Esophagus (tissue), 2 donors: ENCODE data around the gene CAPN12. TPM values are rescaled to one million over a fixed set of nuclear protein-coding genes. Genes with fewer than 3 reads are reported as not detected.

Experiments used
- H3K27ac ChIP-seq, 2 donors: one replicate each; pipeline ENCODE4 v1.5.1; 2013; ENCODE audit warnings: low read depth in 2 of 2, mild to moderate bottlenecking in 2 of 2, inconsistent platforms in 1 of 2, low read length in 1 of 2, moderate library complexity in 1 of 2
- H3K27me3 ChIP-seq, 2 donors: one replicate each; pipeline ENCODE4 v1.6.1; 2013; ENCODE audit warnings: low read length in 2 of 2, control low read depth in 1 of 2, mild to moderate bottlenecking in 1 of 2; ENCODE audit not compliant: insufficient read depth in 2 of 2, control insufficient read depth in 1 of 2
- H3K36me3 ChIP-seq, 2 donors: one replicate each; pipeline ENCODE4 v1.6.1; 2013; ENCODE audit warnings: low read length in 1 of 2; ENCODE audit not compliant: control insufficient read depth in 2 of 2, insufficient read depth in 2 of 2
- H3K4me1 ChIP-seq, 2 donors: one replicate each; pipeline ENCODE4 v1.6.1; 2013; ENCODE audit warnings: low read length in 1 of 2; ENCODE audit not compliant: control insufficient read depth in 2 of 2, insufficient read depth in 2 of 2
- H3K4me3 ChIP-seq, 2 donors: one replicate each; pipeline ENCODE4 v1.5.1; 2013; ENCODE audit warnings: low read length in 2 of 2, mild to moderate bottlenecking in 2 of 2, low read depth in 1 of 2, moderate library complexity in 1 of 2
- H3K9me3 ChIP-seq, 2 donors: one replicate each; pipeline ENCODE4 v1.6.1; 2013; ENCODE audit warnings: mild to moderate bottlenecking in 2 of 2, low read depth in 1 of 2, low read length in 1 of 2, moderate library complexity in 1 of 2; ENCODE audit not compliant: control insufficient read depth in 2 of 2, insufficient read depth in 1 of 2
- WGBS, 2 donors: extraction: QIAGEN DNeasy Blood & Tissue Kit; methylation state at CpG; one replicate each; pipeline ENCODE4 v1.1.7; 2013; 5-methylcytosine and 5-hydroxymethylcytosine counted together
- polyA plus RNA-seq, 2 donors: library from polyadenylated mRNA; stranded (reverse); fragments of 200-250 nt; gene quantifications; one replicate each; pipeline ENCODE4 v1.2.3, GENCODE V29; 2013
- donor health status: healthy with polysubstance abuse.
- donor health status: Bipolar disorder and iron deficiency.

The CAPN12 gene
- polyA plus RNA-seq, 2 donors, result 4.1 to 12.3 TPM

GRCh38 chr19:38741670-38742069, 2.6 kb downstream of the CAPN12 start:
- 95% methylated on average over 15 of the region's 15 CpGs for WGBS, 2 donors
- Histone ChIP-seq H3K27ac (no peak overlapping the region), H3K36me3 (no peaks in the 10 kb centered on the region), H3K9me3 (no peaks in the 10 kb centered on the region), H3K4me1 (peaks cover 0 to 6% of the 10 kb centered on the region in 2 donors), H3K4me3 (no peak overlapping the region), H3K27me3 (no peaks in the 10 kb centered on the region)

- no peak overlapping the region for H3K4me3 ChIP-seq
- H3K36me3 ChIP-seq, result no peaks in the 10 kb centered on the region
- WGBS, 2 donors, result 93 to 97% methylated on average over 2 of the region's 2 CpGs
- no peaks in the 10 kb centered on the region for H3K27me3 ChIP-seq
- H3K9me3 ChIP-seq, result no peaks in the 10 kb centered on the region
- no peak overlapping the region for H3K27ac ChIP-seq
- peaks cover 0 to 8% of the 10 kb centered on the region in 2 donors for H3K4me1 ChIP-seq
Observed at GRCh38 chr19:38740932-38741331, 3.3 kb downstream of the CAPN12 start.

GRCh38 chr19:38740257-38740592, 4.0 kb downstream of the CAPN12 start:
- Histone ChIP-seq H3K4me3 (no peak overlapping the region), H3K4me1 (peaks cover 0 to 8% of the 10 kb centered on the region in 2 donors), H3K27ac (no peak overlapping the region), H3K27me3 (no peaks in the 10 kb centered on the region), H3K36me3 (no peaks in the 10 kb centered on the region), H3K9me3 (no peaks in the 10 kb centered on the region)
- WGBS, 2 donors, result 54 to 63% methylated on average over 9 of the region's 9 CpGs

- no peak overlapping the region for H3K4me3 ChIP-seq
- H3K4me1 ChIP-seq, result peaks cover 0 to 8% of the 10 kb centered on the region in 2 donors
- no peaks in the 10 kb centered on the region for H3K27me3 ChIP-seq
- WGBS, 2 donors, result 47 to 57% methylated on average over 16 of the region's 16 CpGs
- H3K9me3 ChIP-seq, result no peaks in the 10 kb centered on the region
- peak overlapping the region in 1 of 2 donors; percentile 48 for H3K27ac ChIP-seq
- no peaks in the 10 kb centered on the region for H3K36me3 ChIP-seq
Observed at GRCh38 chr19:38739440-38740256, 4.6 kb downstream of the CAPN12 start.

GRCh38 chr19:38737921-38738737, 6.1 kb downstream of the CAPN12 start:
- WGBS, 2 donors, result 96 to 97% methylated on average over 21 of the region's 21 CpGs
- no peak overlapping the region for H3K27ac ChIP-seq
- no peaks in the 10 kb centered on the region for H3K36me3 ChIP-seq
- H3K9me3 ChIP-seq, result no peaks in the 10 kb centered on the region
- no peaks in the 10 kb centered on the region for H3K27me3 ChIP-seq
- H3K4me3 ChIP-seq, result no peak overlapping the region
- peaks cover 0 to 15% of the 10 kb centered on the region in 2 donors for H3K4me1 ChIP-seq

GRCh38 chr19:38737281-38737865, 6.9 kb downstream of the CAPN12 start:
- H3K4me1 ChIP-seq, result peaks cover 0 to 15% of the 10 kb centered on the region in 2 donors
- no peak overlapping the region for H3K4me3 ChIP-seq
- 33 to 41% methylated on average over 21 to 22 of the region's 22 CpGs for WGBS, 2 donors
- no peaks in the 10 kb centered on the region for H3K36me3 ChIP-seq
- no peaks in the 10 kb centered on the region for H3K27me3 ChIP-seq
- H3K27ac ChIP-seq, result no peak overlapping the region
- H3K9me3 ChIP-seq, result no peaks in the 10 kb centered on the region

GRCh38 chr19:38736413-38737280, 7.6 kb downstream of the CAPN12 start:
- Histone ChIP-seq H3K27ac (peak overlapping the region; percentile 35 to 80), H3K4me1 (peaks cover 2 to 17% of the 10 kb centered on the region in 2 donors)

GRCh38 chr19:38736036-38736412, 8.2 kb downstream of the CAPN12 start:
- H3K27me3 ChIP-seq, result no peaks in the 10 kb centered on the region

More at GRCh38 chr19:38736413-38737280, 7.6 kb downstream of the CAPN12 start:
- H3K9me3 ChIP-seq, result no peaks in the 10 kb centered on the region
- 7 to 13% methylated on average over 34 to 36 of the region's 36 CpGs for WGBS, 2 donors
- H3K36me3 ChIP-seq, result peaks cover 0 to 6% of the 10 kb centered on the region in 2 donors
- no peaks in the 10 kb centered on the region for H3K27me3 ChIP-seq
- H3K4me3 ChIP-seq, result peak overlapping the region; percentile 27 to 37

GRCh38 chr19:38735257-38735686, 9.0 kb downstream of the CAPN12 start:
- H3K36me3 ChIP-seq, result peaks cover 0 to 13% of the 10 kb centered on the region in 2 donors
- peaks cover 3 to 19% of the 10 kb centered on the region in 2 donors for H3K4me1 ChIP-seq
- WGBS, 2 donors, result 14 to 28% methylated on average over 16 to 18 of the region's 18 CpGs
- H3K4me3 ChIP-seq, result no peak overlapping the region
- no peaks in the 10 kb centered on the region for H3K9me3 ChIP-seq
- H3K27me3 ChIP-seq, result no peaks in the 10 kb centered on the region
- H3K27ac ChIP-seq, result peak overlapping the region; percentile 83 to 88

More at GRCh38 chr19:38736036-38736412, 8.2 kb downstream of the CAPN12 start:
- WGBS, 2 donors, result 1 to 2% methylated on average over 35 to 42 of the region's 42 CpGs
- peak overlapping the region; percentile 35 to 80 for H3K27ac ChIP-seq
- peaks cover 0 to 7% of the 10 kb centered on the region in 2 donors for H3K36me3 ChIP-seq
- H3K9me3 ChIP-seq, result no peaks in the 10 kb centered on the region
- H3K4me1 ChIP-seq, result peaks cover 3 to 17% of the 10 kb centered on the region in 2 donors
- peak overlapping the region; percentile 37 to 46 for H3K4me3 ChIP-seq
